HG03460 (cell line): ENCODE results near the gene PNMA6A.
"Not testable (repeated sequence)": the region's sequence is repeated elsewhere in the genome, so short reads cannot be mapped to it uniquely, and the experiment has no call there.

Experiments
- ATAC-seq: cut with Tn5 transposase; IDR thresholded peaks from one replicate; pipeline ENCODE4 v1.9.1; 2021; ENCODE audit not compliant: unreplicated experiment

The PNMA6A gene

GRCh38 chrX:153074935-153075334, 2.7 kb downstream of the PNMA6A start:
- ATAC-seq = no peak

GRCh38 chrX:153075366-153075765, 3.1 kb downstream of the PNMA6A start:
- no peak for ATAC-seq

- peak; percentile 62 for ATAC-seq
These were observed 5.3 kb downstream of the PNMA6A start for GRCh38 chrX:153077437-153078135.

GRCh38 chrX:153083238-153083923, 11.1 kb downstream of the PNMA6A start:
- not testable (repeated sequence) for ATAC-seq

- ATAC-seq = no peak
These were observed 30.2 kb downstream of the PNMA6A start for GRCh38 chrX:153102418-153102817.

- not testable (repeated sequence) for ATAC-seq
These were observed 32.7 kb downstream of the PNMA6A start for GRCh38 chrX:153104959-153105358.

- ATAC-seq = not testable (repeated sequence)
These were observed 34.0 kb downstream of the PNMA6A start for GRCh38 chrX:153106092-153106801.

- ATAC-seq = not testable (repeated sequence)
These were observed 38.5 kb downstream of the PNMA6A start for GRCh38 chrX:153110735-153111134.

- ATAC-seq = not testable (repeated sequence)
These were observed 41.6 kb downstream of the PNMA6A start for GRCh38 chrX:153113851-153114250.

GRCh38 chrX:153117754-153118153, 45.5 kb downstream of the PNMA6A start:
- ATAC-seq = not testable (repeated sequence)

- not testable (repeated sequence) for ATAC-seq
These were observed 48.0 kb downstream of the PNMA6A start for GRCh38 chrX:153120230-153120629.

GRCh38 chrX:153123468-153123867, 51.2 kb downstream of the PNMA6A start:
- ATAC-seq = not testable (repeated sequence)
